Lower lobe of right lung (tissue), 2 donors: ENCODE data around the gene TMEM185B. TPM values are rescaled to one million over a fixed set of nuclear protein-coding genes. Genes with fewer than 3 reads are reported as not detected.
A peak's percentile ranks its signal among the peaks of the same experiment; 100 is the strongest.

Experiments
- ATAC-seq, 2 donors: fragments of 200-7000 bp; cut with Tn5 transposase; one replicate each; pipeline ENCODE4 v1.9.1; 2020 to 2022; ENCODE audit warnings: mild to moderate bottlenecking in 2 of 2, moderate library complexity in 2 of 2
- DNase-seq: peaks from one replicate; pipeline ENCODE4 v3.0.0-alpha.2; 2020
- H3K27ac ChIP-seq: fragments of 200-600 bp; one replicate; pipeline ENCODE4 v1.8.0; 2022
- H3K27me3 ChIP-seq: fragments of 200-600 bp; one replicate; pipeline ENCODE4 v1.8.0; 2022; ENCODE audit warnings: low read depth
- H3K36me3 ChIP-seq: fragments of 200-600 bp; one replicate; pipeline ENCODE4 v1.8.0; 2022; ENCODE audit warnings: mild to moderate bottlenecking
- H3K4me1 ChIP-seq: fragments of 200-600 bp; one replicate; pipeline ENCODE4 v1.8.0; 2022
- H3K4me3 ChIP-seq: fragments of 200-600 bp; one replicate; pipeline ENCODE4 v1.8.0; 2022; ENCODE audit warnings: mild to moderate bottlenecking
- H3K9me3 ChIP-seq: fragments of 200-600 bp; one replicate; pipeline ENCODE4 v1.8.0; 2022
- intact Hi-C: fragments of 100-400 bp; cut with DNase I; formaldehyde crosslinking; loops from one replicate; pipeline ENCODE4 v1.11.0; 2022
- total RNA-seq: library from RNA; stranded (reverse); fragmentation: NEBNext Ultra II Directional; extraction: Animal tissue kit (Norgen Biotek cat#: 25700); gene quantifications from one replicate; pipeline ENCODE4 v1.2.1, GENCODE V29; 2021
- TF ChIP-seq, protein P1 (sequence below): fragments of 200-600 bp; IDR thresholded peaks from one replicate; pipeline ENCODE4 v1.8.0; 2022; ENCODE audit warnings: antibody characterized with exemption, mild to moderate bottlenecking
- donor health status: DM: no; HTN: yes; CAD: no; lungs with severe emphysema.

Gene TMEM185B
- total RNA-seq, 1 donor from 2014 or later = 22.2 TPM

- Histone ChIP-seq H3K36me3 (no peaks in the 10 kb centered on the region), H3K4me3 (no peak overlapping the region), H3K27ac (no peak overlapping the region), H3K27me3 (no peaks in the 10 kb centered on the region), H3K9me3 (peaks cover 22% of the 10 kb centered on the region), H3K4me1 (no peaks in the 10 kb centered on the region)
- DNase-seq = no peak
- TF ChIP-seq, protein P1, sequence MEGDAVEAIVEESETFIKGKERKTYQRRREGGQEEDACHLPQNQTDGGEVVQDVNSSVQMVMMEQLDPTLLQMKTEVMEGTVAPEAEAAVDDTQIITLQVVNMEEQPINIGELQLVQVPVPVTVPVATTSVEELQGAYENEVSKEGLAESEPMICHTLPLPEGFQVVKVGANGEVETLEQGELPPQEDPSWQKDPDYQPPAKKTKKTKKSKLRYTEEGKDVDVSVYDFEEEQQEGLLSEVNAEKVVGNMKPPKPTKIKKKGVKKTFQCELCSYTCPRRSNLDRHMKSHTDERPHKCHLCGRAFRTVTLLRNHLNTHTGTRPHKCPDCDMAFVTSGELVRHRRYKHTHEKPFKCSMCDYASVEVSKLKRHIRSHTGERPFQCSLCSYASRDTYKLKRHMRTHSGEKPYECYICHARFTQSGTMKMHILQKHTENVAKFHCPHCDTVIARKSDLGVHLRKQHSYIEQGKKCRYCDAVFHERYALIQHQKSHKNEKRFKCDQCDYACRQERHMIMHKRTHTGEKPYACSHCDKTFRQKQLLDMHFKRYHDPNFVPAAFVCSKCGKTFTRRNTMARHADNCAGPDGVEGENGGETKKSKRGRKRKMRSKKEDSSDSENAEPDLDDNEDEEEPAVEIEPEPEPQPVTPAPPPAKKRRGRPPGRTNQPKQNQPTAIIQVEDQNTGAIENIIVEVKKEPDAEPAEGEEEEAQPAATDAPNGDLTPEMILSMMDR = no peak
- intact Hi-C loops = no loop called here
- ATAC-seq = no peak
These were observed 27.6 kb downstream of the TMEM185B start for GRCh38 chr2:120195553-120195952.

DNA sequence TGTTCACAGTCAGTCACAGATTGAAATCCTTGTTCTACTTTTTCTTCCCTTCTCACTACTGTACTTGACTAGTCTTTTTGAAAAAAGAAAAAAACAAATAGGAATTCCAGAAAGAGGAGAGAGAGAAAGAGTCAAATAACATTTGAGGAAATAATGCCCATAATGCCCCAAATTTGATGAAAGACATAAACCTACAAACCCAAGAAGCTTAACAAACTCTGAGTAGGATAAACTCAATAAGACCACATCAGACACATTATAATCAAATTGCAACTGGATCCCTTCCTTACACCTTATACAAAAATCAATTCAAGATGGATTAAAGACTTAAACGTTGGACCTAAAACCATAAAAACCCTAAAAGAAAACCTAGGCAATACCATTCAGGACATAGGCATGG, 30.9 kb downstream of the TMEM185B start:
- no peak overlapping the region for H3K4me3 ChIP-seq
- no peak overlapping the region for H3K27ac ChIP-seq
- DNase-seq = no peak
- H3K9me3 ChIP-seq = peaks cover 13% of the 10 kb centered on the region
- no peak for ATAC-seq
- TF ChIP-seq, protein P1 = no peak
- H3K4me1 ChIP-seq = no peaks in the 10 kb centered on the region
- intact Hi-C loops = no loop called here
- H3K36me3 ChIP-seq = no peaks in the 10 kb centered on the region
- no peaks in the 10 kb centered on the region for H3K27me3 ChIP-seq

GRCh38 chr2:120189189-120189588, 34.0 kb downstream of the TMEM185B start:
- H3K27ac ChIP-seq = no peak overlapping the region
- H3K4me3 ChIP-seq = no peak overlapping the region
- H3K9me3 ChIP-seq = peaks cover 8% of the 10 kb centered on the region
- no peak for DNase-seq
- no peaks in the 10 kb centered on the region for H3K4me1 ChIP-seq
- no peak for ATAC-seq
- no peaks in the 10 kb centered on the region for H3K27me3 ChIP-seq
- H3K36me3 ChIP-seq = no peaks in the 10 kb centered on the region
- intact Hi-C loops = no loop called here
- TF ChIP-seq, protein P1 = no peak

- Histone ChIP-seq H3K4me1 (no peaks in the 10 kb centered on the region), H3K27ac (no peak overlapping the region), H3K27me3 (no peaks in the 10 kb centered on the region), H3K36me3 (peaks cover 3% of the 10 kb centered on the region), H3K4me3 (no peak overlapping the region), H3K9me3 (no peaks in the 10 kb centered on the region)
- DNase-seq (no peak), ATAC-seq (peak in 1 of 2 donors; percentile 24)
- intact Hi-C loops = no loop called here
- TF ChIP-seq, protein P1 = no peak
These were observed 41.1 kb downstream of the TMEM185B start for GRCh38 chr2:120182019-120182560.

DNA sequence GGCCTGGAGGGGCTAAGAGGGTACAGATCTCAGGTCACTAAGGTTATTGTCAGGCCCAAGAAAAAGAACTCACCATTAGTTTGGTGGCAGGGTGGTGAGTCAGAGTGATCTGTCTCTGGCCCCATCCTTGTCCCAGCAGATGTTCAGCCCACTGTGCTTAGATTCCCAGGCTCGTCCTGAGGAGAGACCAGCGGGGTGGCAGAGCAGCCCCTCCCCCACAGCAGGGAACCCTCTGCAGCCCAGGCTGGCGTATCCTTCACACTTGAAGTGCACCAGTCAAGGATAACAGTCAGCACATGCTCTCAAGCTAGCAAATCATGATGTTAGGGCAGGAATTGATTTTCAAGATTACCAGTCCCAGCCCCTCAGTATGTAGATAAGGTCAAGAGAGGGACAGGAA, 43.1 kb downstream of the TMEM185B start:
- no peak overlapping the region for H3K4me3 ChIP-seq
- intact Hi-C loops = no loop called here
- H3K36me3 ChIP-seq = peaks cover 3% of the 10 kb centered on the region
- DNase-seq = no peak
- H3K4me1 ChIP-seq = no peaks in the 10 kb centered on the region
- no peaks in the 10 kb centered on the region for H3K9me3 ChIP-seq
- TF ChIP-seq, protein P1 = no peak
- H3K27ac ChIP-seq = no peak overlapping the region
- ATAC-seq = no peak
- H3K27me3 ChIP-seq = no peaks in the 10 kb centered on the region
